Bone marrow (tissue), 2 donors: ENCODE data around the gene ELOA.
"Not testable (repeated sequence)": the region's sequence is repeated elsewhere in the genome, so short reads cannot be mapped to it uniquely, and the experiment has no call there.

Experiments used
- DNase-seq, 2 donors: peaks; one replicate each; lab custom pipeline; 2025; lab: John Stamatoyannopoulos, UW

ELOA gene

DNA sequence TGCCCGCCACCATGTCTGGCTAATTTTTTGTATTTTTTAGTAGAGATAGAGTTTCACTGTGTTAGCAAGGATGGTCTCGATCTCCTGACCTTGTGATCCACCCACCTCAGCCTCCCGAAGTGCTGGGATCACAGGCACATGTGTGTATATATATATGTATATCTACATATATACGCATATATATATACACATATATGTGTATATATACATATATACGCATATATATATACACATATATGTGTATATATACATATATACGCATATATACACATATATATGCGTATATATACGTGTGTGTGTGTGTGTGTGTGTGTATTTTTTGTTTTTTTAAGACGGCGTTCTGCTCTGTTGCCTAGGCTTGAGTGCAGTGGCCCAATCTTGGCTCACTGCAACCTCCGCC is 39.9 kb downstream of the ELOA start:
- DNase-seq = not testable (repeated sequence)

DNA sequence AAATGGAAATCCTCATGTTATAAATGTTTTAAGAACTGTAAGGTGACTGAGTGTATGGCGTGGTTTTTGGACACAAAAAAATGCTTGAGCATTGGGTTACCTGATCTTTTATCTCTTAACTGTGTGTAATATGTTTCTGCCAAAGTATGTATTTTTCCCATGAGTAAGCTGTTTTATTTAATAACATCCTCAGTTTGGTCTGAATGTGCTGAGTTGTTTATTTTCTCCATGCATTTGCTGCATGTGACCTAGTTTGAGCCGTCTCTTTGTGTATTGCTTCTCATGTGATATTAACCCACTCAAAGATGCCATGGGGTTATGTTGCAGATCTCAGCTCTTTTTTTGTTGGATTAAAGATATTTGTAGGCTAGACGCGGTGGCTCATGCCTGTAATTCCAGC is 41.6 kb downstream of the ELOA start:
- DNase-seq = no peak

- DNase-seq = no peak
Measured at GRCh38 chr1:23787701-23788100, 44.4 kb downstream of the ELOA start.

- DNase-seq = no peak
Measured at GRCh38 chr1:23788695-23789094, 45.4 kb downstream of the ELOA start.

- DNase-seq = peak; percentile 70 to 78
Measured at GRCh38 chr1:23790696-23791515, 47.6 kb downstream of the ELOA start, which contains the start of gene LYPLA2. LYPLA2 (plus strand) TSS chr1:23791145; CDS start chr1:23792683, 1,538 bp downstream.

- no peak for DNase-seq
Measured at GRCh38 chr1:23791516-23792047, 48.3 kb downstream of the ELOA start.

- no peak for DNase-seq
Measured at GRCh38 chr1:23792151-23792945, 49.1 kb downstream of the ELOA start.

DNA sequence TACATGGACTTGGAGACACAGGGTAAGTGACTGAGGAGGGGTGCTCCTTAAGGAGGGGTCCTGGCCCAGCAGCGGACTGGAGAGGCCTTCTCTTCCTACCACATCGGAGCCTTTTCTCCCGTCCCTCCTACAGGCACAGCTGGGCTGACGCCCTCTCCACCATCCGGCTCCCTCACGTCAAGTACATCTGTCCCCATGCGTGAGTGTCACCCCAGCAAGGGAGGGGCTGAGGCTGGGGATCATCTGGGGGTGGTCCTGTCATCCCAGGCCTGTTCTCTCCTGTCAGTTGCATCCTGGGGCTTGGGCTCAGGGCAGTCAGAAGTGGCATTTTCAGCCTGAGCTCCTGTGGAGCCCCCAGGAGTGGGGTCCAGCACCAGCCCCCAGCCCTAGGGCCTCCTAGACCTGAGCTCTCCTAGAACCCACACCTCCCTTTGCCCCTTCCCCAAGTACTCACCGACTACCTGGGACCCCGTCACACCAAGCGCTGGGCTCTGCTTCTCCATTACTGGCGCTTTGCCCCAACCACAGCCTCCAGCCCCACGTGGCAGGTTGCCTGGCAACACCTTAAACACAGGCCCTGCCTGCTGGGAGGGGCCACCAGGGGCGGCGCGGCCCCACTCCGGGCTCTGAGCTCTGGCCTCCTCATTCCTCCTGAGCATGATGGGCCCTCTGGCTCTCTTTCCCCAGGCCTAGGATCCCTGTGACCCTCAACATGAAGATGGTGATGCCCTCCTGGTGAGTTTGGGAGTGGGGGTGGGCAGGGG is 49.9 kb downstream of the ELOA start:
- DNase-seq = no peak

- no peak for DNase-seq
Measured at GRCh38 chr1:23793861-23794731, 50.8 kb downstream of the ELOA start.

DNA sequence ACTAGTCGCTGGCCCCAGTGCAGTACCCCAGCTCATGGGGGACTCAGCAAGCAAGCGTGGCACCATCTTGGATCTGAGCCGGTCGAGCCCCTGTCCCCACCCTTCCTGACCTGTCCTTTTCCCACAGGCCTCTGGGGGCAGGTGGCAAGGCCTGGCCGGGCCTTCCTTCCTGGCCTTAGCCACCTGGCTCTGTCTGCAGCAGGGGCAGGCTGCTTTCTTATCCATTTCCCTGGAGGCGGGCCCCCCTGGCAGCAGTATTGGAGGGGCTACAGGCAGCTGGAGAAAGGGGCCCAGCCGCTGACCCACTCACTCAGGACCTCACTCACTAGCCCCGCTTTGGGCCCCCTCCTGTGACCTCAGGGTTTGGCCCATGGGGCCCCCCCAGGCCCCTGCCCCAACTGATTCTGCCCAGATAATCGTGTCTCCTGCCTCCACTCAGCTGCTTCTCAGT is 51.5 kb downstream of the ELOA start:
- not testable (repeated sequence) for DNase-seq

DNA sequence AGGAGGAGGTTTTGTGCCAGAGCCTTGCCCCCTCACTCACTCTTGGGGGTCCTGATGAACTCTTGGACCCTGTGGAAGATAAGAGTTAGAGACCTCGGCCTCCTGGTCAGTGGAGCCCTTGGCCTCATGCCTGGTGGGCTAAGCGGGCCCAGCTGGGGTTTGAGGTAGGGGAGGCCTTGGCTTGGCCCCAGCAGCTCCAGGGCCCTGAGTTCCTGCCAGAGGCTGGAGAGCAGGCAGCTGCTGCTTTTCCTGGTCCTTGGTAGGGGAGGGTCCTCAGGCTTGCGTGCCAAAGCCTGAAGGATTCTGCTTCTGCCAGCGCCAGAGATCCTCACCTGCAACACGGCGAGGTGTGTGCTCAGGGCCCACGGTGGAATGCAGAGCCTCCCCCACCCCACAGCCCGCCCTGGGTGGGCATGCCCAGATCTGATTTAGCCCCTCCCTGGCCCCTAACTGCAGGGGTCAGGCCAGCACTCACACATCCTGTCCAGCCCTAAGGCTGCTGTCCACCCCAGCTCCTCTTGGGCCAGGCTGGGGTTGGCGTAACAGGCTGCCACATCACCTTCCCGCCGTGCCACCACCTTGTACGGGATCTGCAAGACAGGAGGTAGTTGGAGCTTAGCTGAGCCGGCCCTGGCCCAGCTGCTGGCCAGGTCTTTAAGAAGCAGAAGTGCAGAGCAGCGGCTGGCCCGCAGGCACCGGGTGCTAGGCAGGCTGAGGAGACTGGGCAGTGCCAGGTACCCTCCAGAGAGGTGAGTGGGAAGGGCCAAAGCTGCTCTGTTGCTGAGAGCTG is 52.6 kb downstream of the ELOA start:
- no peak for DNase-seq

DNA sequence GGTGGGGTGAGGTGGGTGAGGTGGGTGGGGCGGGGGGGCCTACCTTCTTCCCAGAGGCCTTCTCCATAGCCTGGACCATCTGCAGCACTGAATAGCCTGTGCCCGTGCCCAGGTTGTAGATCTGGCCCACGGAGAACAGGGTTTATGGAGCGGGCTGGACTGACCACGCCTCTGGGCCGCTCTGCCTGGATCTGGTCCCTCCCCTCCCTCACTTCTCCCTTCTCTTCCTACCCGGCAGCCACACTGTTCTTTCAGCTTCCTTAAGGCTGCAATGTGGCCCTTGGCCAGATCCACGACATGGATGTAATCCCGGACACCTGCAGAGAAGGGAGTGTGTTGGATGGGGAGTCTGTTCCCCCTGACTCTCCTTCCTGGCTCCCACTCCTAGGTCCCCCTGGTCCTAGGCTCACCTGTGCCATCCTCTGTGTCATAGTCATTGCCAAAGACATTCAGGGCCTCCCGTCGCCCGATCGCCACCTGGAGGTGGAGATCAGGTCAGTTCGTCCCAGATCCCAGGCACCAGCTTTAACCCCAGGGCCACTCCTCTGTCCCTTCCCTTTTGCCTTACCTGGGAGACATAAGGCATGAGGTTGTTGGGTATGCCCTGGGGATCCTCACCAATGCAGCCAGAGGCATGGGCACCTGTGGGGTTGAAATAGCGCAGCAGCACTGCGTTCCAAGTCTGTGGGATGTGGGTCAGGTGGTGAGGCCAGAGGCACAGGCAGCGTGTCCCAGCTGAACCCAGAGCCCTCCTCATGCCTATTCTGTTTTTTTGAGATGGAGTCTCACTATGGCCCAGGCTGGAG is 53.4 kb downstream of the ELOA start:
- no peak for DNase-seq

GRCh38 chr1:23797478-23798448 is 54.5 kb downstream of the ELOA start:
- no peak for DNase-seq

GRCh38 chr1:23798662-23799142 is 55.4 kb downstream of the ELOA start:
- DNase-seq = no peak

DNA sequence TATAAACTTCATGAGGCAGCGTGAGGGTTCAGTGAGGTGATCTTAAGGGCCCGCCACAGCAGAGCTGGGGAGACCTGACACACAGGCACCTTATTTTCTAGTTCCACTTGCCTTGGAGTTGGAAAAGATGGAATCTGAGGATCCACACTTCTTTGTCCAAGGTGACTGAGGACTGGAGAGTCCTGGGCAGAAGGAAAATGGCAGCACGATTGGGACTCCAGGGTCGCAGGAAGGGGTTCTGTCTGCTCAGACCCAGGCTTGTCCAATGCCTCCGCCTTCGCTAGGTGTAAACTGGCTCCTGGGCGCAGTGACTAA is 55.9 kb downstream of the ELOA start:
- DNase-seq = no peak

DNA sequence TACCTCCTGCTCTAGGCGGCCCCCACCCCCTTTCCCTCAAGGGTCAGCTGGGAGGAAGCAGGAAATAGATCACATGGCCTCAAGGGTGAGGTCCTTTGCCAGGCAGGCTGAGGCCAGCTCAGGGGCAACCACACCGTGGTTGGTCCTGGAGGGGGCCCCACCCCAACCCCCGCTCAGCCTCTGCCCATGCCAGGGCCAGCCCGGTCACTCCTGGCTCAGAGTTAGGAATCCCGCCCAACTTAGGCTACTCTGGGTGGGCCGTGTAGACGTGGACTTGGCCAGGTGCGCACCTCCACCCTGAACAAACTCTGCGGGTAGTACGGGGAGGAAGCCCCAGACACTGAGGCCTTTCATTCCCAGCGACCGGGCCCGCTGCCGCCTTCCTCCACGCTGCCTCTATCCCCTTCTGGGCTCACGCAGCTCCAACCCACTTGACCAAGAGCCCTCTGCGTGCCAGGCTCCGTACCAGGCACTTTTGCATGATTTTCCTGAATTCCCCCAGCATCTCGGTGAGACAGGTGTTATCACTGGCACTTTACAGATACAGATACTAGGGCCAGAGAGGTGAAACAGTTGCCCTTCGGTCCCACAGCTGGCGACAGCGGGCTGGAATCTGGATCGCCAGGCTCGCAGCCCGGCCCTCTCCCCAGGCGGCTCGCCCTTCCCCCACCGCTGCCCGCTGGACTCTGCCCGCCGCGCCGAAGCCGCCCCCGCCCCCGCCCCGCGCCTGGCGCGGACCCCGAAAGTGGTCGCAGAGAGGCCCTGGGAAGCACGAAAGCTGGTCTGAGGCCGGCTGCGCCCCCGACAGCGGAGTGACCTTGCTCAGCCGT is 56.5 kb downstream of the ELOA start:
- DNase-seq = no peak
